GM21825 (cell line): Measurements from ENCODE around the gene MDH1B.
"Not testable (repeated sequence)": the region's sequence is repeated elsewhere in the genome, so short reads cannot be mapped to it uniquely, and the experiment has no call there.

Experiments used
- ATAC-seq: cut with Tn5 transposase; IDR thresholded peaks from one replicate; pipeline ENCODE4 v1.9.1; 2021; ENCODE audit warnings: mild to moderate bottlenecking, moderate library complexity; ENCODE audit not compliant: unreplicated experiment

MDH1B gene

GRCh38 chr2:206765242-206766056, at the start of gene MDH1B, which contains the start of gene FASTKD2:
Gene MDH1B (minus strand): TSS chr2:206765328. CDS start chr2:206765271, 57 bp downstream.
Gene FASTKD2 (plus strand): TSS chr2:206765606. CDS start chr2:206766694, 1,088 bp downstream.
- ATAC-seq: peak; percentile 94

GRCh38 chr2:206814498-206814897, 49.4 kb upstream of the MDH1B start:
- ATAC-seq: no peak

GRCh38 chr2:206812471-206812870, 47.3 kb upstream of the MDH1B start:
- ATAC-seq: not testable (repeated sequence)

GRCh38 chr2:206807624-206808023, 42.5 kb upstream of the MDH1B start:
- not testable (repeated sequence) for ATAC-seq

- no peak for ATAC-seq
Observed at GRCh38 chr2:206805887-206806607, 40.9 kb upstream of the MDH1B start.

GRCh38 chr2:206804326-206804725, 39.2 kb upstream of the MDH1B start:
- no peak for ATAC-seq

GRCh38 chr2:206802654-206803514, 37.8 kb upstream of the MDH1B start:
- no peak for ATAC-seq

GRCh38 chr2:206801418-206802189, 36.5 kb upstream of the MDH1B start:
- no peak for ATAC-seq

- peak; percentile 55 for ATAC-seq
Observed at GRCh38 chr2:206800506-206801417, 35.6 kb upstream of the MDH1B start.

- no peak for ATAC-seq
Observed at GRCh38 chr2:206799083-206799482, 34.0 kb upstream of the MDH1B start.

- peak; percentile 63 for ATAC-seq
Observed at GRCh38 chr2:206798000-206798399, 32.9 kb upstream of the MDH1B start.

GRCh38 chr2:206797376-206797775, 32.2 kb upstream of the MDH1B start:
- ATAC-seq: no peak

GRCh38 chr2:206792645-206793044, 27.5 kb upstream of the MDH1B start:
- ATAC-seq: no peak

- ATAC-seq: no peak
Observed at GRCh38 chr2:206790311-206790935, 25.3 kb upstream of the MDH1B start.

- ATAC-seq: no peak
Observed at GRCh38 chr2:206784559-206785353, 19.6 kb upstream of the MDH1B start.

GRCh38 chr2:206783718-206784117, 18.6 kb upstream of the MDH1B start:
- no peak for ATAC-seq

GRCh38 chr2:206780671-206781070, 15.5 kb upstream of the MDH1B start:
- no peak for ATAC-seq

- ATAC-seq: no peak
Observed at GRCh38 chr2:206776432-206776831, 11.3 kb upstream of the MDH1B start.
